DOHH2 (cell line): ENCODE data around the gene FOXP4.

ENCODE experiments used
- CTCF ChIP-seq: fragments of 200-600 bp; sonication (generic); IDR thresholded peaks from one replicate; pipeline ENCODE4 v1.5.1; 2014; ENCODE audit warnings: antibody characterized with exemption, mild to moderate bottlenecking, low read depth, low read length; ENCODE audit not compliant: poor library complexity, severe bottlenecking
- EZH2phosphoT487 ChIP-seq: fragments of 200-600 bp; sonication (generic); IDR thresholded peaks from 2 replicates; pipeline ENCODE4 v1.6.1; 2017; ENCODE audit warnings: borderline replicate concordance, mild to moderate bottlenecking, antibody characterized with exemption, low read length, moderate library complexity, mixed read lengths

- TF ChIP-seq CTCF (no peak), EZH2phosphoT487 (no peak)
These were observed 97.0 kb downstream of the FOXP4 start for GRCh38 chr6:41642960-41643898.
